ENCODE measurements around the gene HECW1.

GRCh38 chr7:43092819-43093218 is 19.6 kb upstream of the HECW1 start:
- TF ChIP-seq, protein P1, sequence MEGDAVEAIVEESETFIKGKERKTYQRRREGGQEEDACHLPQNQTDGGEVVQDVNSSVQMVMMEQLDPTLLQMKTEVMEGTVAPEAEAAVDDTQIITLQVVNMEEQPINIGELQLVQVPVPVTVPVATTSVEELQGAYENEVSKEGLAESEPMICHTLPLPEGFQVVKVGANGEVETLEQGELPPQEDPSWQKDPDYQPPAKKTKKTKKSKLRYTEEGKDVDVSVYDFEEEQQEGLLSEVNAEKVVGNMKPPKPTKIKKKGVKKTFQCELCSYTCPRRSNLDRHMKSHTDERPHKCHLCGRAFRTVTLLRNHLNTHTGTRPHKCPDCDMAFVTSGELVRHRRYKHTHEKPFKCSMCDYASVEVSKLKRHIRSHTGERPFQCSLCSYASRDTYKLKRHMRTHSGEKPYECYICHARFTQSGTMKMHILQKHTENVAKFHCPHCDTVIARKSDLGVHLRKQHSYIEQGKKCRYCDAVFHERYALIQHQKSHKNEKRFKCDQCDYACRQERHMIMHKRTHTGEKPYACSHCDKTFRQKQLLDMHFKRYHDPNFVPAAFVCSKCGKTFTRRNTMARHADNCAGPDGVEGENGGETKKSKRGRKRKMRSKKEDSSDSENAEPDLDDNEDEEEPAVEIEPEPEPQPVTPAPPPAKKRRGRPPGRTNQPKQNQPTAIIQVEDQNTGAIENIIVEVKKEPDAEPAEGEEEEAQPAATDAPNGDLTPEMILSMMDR (optimal IDR thresholded peaks at IDR 0.05 in 1 of 3, IDR thresholded peaks at IDR 0.05 in 1 of 3, conservative IDR thresholded peaks at IDR 0.05 in 1 of 3; ENCODE audit: extremely low read depth in 1 of 3, insufficient read depth in 2 of 3, low read length in 3 of 3), result no peak
- no peak for TF ChIP-seq EZH2 (IDR thresholded peaks at IDR 0.05; ENCODE audit: low read length)

Measured in keratinocyte (primary cell).